ENCODE results near the gene NPNT. TPM values are rescaled to one million over a fixed set of nuclear protein-coding genes. Genes with fewer than 3 reads are reported as not detected.

Gene NPNT
- total RNA-seq, 6 donors from 2014 or later: 161 to 339 (median 262) TPM

DNA sequence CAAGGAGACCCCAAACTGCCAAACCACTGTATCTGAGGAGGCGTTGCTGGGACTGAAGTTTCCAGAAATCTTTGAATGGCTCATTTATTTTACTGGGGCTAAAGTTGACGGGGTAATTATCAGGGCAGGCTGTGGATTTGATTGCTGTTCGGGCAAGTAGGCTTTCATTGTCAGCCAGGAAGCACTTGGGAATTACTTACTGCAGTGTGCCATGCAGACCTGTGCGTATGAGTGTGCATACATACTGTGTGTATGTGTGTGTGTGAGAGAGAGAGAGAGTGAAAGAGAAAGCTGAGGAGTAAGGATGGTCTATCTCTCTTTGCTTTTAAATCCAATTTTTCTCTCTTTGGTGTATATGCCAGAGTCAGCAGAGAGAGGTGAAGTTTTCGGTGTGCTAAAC is 122.7 kb downstream of the NPNT start:
- Histone ChIP-seq H3K36me3 (no peaks in the 10 kb centered on the region), H3K4me1 (no peaks in the 10 kb centered on the region), H3K4me3 (no peak overlapping the region), H3K27ac (no peak overlapping the region), H3K27me3 (no peaks in the 10 kb centered on the region), H3K9me3 (no peaks in the 10 kb centered on the region)
- no peak for ATAC-seq (ENCODE audit: low FRiP score in 2 of 2)
- no peak for TF ChIP-seq EP300 (IDR thresholded peaks at IDR 0.05)
- no peak for TF ChIP-seq POLR2AphosphoS5 (IDR thresholded peaks at IDR 0.05)
- TF ChIP-seq, protein P1, sequence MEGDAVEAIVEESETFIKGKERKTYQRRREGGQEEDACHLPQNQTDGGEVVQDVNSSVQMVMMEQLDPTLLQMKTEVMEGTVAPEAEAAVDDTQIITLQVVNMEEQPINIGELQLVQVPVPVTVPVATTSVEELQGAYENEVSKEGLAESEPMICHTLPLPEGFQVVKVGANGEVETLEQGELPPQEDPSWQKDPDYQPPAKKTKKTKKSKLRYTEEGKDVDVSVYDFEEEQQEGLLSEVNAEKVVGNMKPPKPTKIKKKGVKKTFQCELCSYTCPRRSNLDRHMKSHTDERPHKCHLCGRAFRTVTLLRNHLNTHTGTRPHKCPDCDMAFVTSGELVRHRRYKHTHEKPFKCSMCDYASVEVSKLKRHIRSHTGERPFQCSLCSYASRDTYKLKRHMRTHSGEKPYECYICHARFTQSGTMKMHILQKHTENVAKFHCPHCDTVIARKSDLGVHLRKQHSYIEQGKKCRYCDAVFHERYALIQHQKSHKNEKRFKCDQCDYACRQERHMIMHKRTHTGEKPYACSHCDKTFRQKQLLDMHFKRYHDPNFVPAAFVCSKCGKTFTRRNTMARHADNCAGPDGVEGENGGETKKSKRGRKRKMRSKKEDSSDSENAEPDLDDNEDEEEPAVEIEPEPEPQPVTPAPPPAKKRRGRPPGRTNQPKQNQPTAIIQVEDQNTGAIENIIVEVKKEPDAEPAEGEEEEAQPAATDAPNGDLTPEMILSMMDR (IDR thresholded peaks at IDR 0.05): no peak
- TF ChIP-seq POLR2A (IDR thresholded peaks at IDR 0.05): no peak
- 83 to 87% methylated on average over 5 of the region's 5 CpGs for WGBS, 2 donors
- no peak for DNase-seq

DNA sequence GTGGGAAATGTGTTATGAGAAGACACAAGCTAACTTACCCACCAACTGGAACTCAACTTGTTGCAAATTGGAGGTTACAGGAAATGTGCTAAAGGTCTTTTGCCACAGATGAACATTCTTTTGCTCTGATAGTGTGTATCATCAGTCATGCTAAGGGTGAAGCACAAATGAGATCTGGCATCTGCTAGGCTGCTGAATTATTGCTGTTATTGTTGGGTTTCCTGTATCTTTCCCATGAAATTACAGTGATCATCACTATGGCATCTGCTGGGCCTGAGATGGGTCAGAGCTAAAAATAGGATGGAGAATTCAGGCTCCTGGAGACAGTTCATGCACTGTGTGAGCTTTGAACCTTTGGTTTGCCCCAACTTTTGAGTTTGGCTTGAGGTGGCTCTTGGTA is 124.5 kb downstream of the NPNT start:
- H3K27me3 ChIP-seq: no peaks in the 10 kb centered on the region
- no peaks in the 10 kb centered on the region for H3K4me1 ChIP-seq
- H3K9me3 ChIP-seq: no peaks in the 10 kb centered on the region
- no peaks in the 10 kb centered on the region for H3K36me3 ChIP-seq
- no peak overlapping the region for H3K4me3 ChIP-seq
- ATAC-seq (ENCODE audit: low FRiP score in 2 of 2): no peak
- no peak for DNase-seq
- no peak overlapping the region for H3K27ac ChIP-seq
- TF ChIP-seq POLR2A (IDR thresholded peaks at IDR 0.05): no peak
- TF ChIP-seq EP300 (IDR thresholded peaks at IDR 0.05): no peak
- TF ChIP-seq POLR2AphosphoS5 (IDR thresholded peaks at IDR 0.05): no peak
- TF ChIP-seq, protein P1 (IDR thresholded peaks at IDR 0.05): no peak

Other genes with a start within 250 kb of the NPNT start
- gene INTS12, start 186.8 kb upstream of the NPNT start, total RNA-seq: 10 to 100 TPM in 5 of 6 donors, 1 to 10 TPM in 1; 8.9 to 38.1 (median 15.3) TPM
- 1 to 10 TPM; 6.0 to 9.9 (median 8.0) TPM for gene GSTCD, start 186.7 kb upstream of the NPNT start, total RNA-seq